ENCODE data around the gene HMMR.
A peak's percentile ranks its signal among the peaks of the same experiment; 100 is the strongest.
"Not testable (repeated sequence)": the region's sequence is repeated elsewhere in the genome, so short reads cannot be mapped to it uniquely, and the experiment has no call there.

Gene HMMR, protein sequence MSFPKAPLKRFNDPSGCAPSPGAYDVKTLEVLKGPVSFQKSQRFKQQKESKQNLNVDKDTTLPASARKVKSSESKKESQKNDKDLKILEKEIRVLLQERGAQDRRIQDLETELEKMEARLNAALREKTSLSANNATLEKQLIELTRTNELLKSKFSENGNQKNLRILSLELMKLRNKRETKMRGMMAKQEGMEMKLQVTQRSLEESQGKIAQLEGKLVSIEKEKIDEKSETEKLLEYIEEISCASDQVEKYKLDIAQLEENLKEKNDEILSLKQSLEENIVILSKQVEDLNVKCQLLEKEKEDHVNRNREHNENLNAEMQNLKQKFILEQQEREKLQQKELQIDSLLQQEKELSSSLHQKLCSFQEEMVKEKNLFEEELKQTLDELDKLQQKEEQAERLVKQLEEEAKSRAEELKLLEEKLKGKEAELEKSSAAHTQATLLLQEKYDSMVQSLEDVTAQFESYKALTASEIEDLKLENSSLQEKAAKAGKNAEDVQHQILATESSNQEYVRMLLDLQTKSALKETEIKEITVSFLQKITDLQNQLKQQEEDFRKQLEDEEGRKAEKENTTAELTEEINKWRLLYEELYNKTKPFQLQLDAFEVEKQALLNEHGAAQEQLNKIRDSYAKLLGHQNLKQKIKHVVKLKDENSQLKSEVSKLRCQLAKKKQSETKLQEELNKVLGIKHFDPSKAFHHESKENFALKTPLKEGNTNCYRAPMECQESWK

GRCh38 chr5:163460562-163461171 is at the start of gene HMMR:
Gene HMMR (plus strand): TSS chr5:163460632. CDS start chr5:163460693, 61 bp downstream.
- DNase-seq = peak in 1 of 3 donors; percentile 10

DNA sequence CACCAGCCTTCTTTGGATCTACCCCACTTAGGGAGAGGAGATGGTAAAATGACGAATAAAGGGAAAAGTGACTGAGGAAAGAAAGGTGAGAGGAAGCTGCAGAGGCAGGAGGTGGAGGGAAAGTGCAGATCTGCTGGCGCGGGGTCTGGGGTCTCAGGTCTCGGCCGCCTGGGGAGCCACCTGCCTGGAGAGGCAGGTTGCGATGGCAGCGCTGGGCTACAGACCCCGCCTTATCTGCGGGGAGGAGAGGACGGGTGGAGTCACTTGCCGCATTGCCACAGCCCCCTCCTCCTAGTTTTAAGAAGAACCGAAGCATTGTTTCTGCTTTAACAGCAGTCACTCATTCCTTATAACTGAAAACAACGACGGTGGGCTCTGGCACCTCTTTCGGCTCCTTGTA is 44.8 kb upstream of the HMMR start:
- DNase-seq = not testable (repeated sequence)

- no peak for DNase-seq
These were observed 35.6 kb upstream of the HMMR start for GRCh38 chr5:163424836-163425235.

- peak; percentile 26 to 49 (median 43) for DNase-seq
These were observed 34.3 kb upstream of the HMMR start for GRCh38 chr5:163426128-163426527.

- DNase-seq = no peak
These were observed 27.9 kb upstream of the HMMR start for GRCh38 chr5:163432544-163432943.

GRCh38 chr5:163433271-163433670 is 27.2 kb upstream of the HMMR start:
- DNase-seq = no peak

DNA sequence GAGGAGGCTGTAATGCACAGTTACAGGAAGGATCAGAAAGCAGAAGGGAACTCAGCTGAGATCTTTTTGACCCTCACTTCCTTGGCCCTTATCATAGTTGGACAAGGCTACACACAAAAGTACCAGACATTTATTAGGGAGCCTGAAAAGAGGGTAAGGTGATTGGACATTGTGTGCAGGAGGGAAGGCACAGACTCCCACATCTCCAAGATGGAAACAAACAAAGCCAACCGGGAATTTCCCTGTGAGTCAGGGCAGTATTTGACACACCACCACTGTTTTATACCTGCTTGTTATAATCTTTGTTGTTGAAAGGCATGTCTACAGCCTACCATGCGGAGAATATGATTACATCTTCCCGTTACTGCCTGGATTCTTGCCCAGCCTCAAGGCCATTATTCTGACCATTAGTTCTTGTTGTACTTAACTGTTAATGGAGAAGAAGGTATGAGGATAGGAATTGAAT is 26.0 kb upstream of the HMMR start:
- DNase-seq = peak; percentile 66 to 79 (median 73)

DNA sequence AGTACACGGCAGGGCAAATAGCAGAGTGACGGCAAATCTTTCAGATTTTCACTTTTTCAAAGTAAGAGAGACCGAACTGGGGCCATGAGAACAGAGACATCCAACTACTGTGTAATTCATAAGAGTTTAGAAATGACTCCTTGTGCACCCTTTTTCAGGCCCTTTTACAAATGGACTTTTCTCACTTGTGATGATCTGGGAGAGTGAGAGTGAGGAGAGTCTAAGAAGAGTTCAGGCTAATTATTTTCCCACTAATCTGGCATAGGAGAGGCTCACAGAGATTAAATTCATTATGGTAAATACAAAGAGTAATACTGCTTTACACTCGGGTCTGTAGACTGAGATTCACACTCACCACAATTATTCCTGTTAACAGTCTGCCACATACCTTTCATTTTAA is 23.9 kb upstream of the HMMR start:
- DNase-seq = no peak

DNA sequence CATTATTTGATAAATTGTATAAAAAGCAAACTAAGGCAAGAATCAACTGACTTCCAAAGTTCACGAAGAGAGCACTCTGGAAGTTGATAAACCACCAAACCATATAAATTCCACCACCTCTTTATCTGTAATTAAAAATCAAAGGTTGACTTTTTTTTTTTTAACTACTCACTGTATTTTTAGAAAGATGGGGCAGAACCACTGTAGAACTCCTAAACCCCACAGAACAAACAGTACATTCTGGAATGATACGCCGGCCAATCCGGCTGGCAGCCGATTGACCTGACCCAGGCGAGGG is 23.5 kb upstream of the HMMR start:
- DNase-seq = no peak

DNA sequence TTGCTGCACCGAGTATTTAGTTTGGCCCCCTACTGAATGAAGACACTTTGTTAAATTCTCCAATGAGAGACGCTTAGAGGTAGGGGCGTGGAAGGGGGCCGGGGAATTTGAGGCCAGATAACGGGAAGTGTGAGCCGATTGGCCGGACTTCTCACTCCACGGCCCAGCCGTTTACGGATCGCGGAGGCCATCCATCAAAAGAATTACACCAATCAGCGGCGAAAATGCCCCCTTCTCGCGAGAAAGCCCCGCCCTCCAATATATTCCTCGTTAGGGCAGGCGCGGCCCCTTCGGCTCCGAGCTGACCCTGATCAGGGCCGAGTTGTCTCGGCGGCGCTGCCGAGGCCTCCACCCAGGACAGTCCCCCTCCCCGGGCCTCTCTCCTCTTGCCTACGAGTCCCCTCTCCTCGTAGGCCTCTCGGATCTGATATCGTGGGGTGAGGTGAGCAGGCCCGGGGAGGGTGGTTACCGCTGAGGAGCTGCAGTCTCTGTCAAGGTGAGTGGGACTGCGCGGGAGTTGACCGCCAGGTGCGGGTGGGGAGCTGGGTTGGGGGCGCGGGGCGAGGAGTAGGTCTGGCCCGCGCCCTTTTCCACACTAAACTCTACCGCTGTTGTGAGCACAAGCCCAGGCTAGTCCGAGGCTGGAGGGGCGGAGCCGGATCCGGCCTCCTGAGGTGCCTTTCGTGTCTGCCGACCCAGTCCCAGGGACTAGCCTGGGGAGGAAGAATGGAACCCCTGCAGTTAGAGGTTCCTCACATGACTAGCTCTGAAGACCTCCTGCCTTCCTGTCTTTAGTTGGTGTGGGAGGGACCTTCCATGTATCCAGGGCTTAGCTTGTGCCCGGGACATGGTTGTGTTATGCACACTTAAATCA is 22.9 kb upstream of the HMMR start, which contains the start of gene CCNG1:
CCNG1 (plus strand) TSS at position 287 of the 874 bp plus-strand sequence. CDS start 1,662 bp downstream, outside the sequence.
- peak; percentile 97 to 99 (median 98) for DNase-seq

GRCh38 chr5:163439092-163439425 is 21.4 kb upstream of the HMMR start:
- DNase-seq = no peak

- no peak for DNase-seq
These were observed 19.5 kb upstream of the HMMR start for GRCh38 chr5:163440954-163441353.

GRCh38 chr5:163444526-163444925 is 15.9 kb upstream of the HMMR start:
- no peak for DNase-seq

- DNase-seq = no peak
These were observed 15.1 kb upstream of the HMMR start for GRCh38 chr5:163445345-163445744.

DNA sequence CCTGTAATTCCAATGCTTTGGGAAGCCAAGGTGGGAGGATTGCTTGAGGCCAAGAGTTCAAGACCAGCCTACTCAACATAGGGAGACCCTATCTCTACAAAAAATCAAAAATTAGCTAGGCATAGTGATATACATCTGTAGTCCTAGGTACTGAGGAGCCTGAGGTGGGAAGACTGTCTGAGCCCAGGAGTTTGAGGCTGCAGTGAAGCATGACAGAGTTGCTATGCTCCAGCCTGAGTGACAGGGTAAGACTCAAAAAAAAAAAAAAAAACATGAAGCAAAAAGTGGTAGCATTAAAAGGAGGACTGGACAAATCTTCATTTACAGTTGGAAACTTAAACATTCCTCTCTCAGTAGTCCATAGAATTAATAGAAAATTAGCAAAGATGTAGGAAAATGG is 13.2 kb upstream of the HMMR start:
- DNase-seq = no peak

DNA sequence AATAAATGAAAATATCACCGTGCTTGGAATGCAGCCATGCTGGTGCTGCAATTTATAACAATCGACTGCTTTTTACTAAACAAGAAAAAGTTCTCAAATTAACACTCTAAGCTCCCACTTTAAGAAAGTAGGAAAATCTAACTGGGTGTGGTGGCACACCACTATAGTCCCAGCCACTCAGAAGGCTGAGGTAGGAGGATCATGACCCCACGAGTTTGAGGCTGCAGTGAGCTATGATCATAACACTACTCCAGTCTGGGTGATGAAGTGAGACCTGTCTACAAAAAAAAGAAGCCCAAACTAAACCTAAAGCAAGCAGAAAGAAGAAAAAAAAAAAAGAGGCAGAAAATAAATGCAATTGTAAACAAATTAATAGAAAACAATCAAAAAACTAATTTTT is 12.6 kb upstream of the HMMR start:
- DNase-seq = no peak

- DNase-seq = no peak
These were observed 11.9 kb upstream of the HMMR start for GRCh38 chr5:163448491-163448890.

- DNase-seq = no peak
These were observed 8.9 kb upstream of the HMMR start for GRCh38 chr5:163451489-163451888.

DNA sequence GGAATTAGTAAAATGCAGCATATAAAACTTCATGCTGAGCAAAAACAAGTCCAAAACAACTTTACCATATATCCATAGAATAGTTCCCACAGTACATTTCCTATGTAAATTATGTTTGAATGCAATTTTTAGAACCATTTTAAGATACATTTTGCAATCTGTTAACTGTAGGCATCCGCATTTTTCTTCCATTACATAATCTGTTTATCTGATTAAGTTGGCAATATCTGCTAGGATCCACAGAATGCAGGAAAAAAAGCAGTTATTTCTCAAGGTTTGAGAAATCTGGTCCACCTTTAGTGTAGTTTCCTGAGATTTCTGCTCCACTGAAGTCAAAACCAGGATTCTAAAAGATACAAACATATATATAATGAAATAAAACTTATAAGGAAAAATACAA is 6.7 kb upstream of the HMMR start:
- no peak for DNase-seq

DNA sequence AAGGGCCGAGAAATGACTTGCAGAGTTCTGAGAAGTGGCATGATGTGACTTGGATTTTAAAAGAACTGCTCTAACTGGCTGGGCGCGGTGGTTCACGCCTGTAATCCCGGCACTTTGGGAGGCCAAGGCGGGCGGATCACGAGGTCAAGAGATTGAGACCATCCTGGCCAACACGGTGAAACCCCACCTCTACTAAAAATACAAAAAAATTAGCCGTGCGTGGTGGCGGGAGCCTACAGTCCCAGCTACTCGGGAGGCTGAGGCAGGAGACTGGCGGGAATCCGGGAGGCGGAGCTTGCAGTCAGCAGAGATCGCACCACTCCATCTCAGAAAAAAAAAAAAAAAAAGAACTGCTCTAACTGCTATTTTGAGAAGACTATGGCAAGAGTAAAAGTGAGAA is 5.0 kb upstream of the HMMR start:
- not testable (repeated sequence) for DNase-seq

DNA sequence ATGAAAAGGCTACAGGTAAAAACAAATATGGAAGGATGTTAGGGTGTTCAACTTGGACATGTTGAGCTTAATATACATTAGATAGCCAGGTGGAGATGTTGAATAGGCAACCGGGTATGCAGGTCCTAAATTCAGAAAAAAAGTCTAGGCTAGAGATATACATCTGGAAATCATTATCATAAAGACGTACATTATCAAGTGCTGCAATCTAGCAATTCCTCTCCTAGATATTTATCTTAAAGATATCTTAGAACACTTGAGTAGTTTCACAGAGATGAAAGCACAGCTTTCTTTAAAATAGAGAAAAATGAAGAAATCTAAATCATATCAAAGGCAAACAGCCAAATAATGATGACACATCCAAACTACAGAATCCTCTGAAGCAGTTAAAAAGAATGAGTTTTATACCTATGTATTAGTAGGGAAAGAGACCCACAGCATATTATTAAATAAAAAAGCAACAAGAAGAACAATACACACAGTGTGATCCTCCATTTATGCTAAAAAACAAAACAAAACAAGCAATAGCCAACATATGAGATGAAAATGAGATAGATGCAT is 4.3 kb upstream of the HMMR start:
- no peak for DNase-seq

DNA sequence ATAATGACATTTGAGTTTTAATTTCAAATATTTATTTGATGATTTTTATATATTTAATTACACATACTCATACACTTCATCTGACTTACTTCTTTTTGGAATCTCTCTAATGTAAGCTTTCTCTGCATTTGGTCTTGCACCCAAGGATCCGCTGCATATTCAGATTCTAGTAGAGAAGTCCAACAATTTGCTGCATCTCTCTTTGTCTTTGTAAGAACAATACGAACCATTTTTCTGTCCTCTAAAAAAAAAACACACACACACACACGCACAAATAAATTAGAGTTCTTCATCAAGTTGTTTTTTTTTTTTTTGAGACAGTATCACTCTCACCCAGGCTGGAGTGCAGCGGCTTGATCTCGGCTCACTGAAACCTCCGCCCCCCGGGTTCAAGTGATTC is 3.6 kb upstream of the HMMR start:
- no peak for DNase-seq

Measured in suppressor macrophage treated with lipopolysaccharide for 1 hour (primary cell).